H9 (cell line): Measurements from ENCODE around the gene ITIH4. TPM values are rescaled to one million over a fixed set of nuclear protein-coding genes. Genes with fewer than 3 reads are reported as not detected.
A peak's percentile ranks its signal among the peaks of the same experiment; 100 is the strongest.

Experiments used
- DNase-seq: peaks from one replicate; pipeline ENCODE4 v3.0.0-alpha.2; 2017
- H2AFZ ChIP-seq: one replicate; pipeline ENCODE4 v1.6.1; 2013; ENCODE audit warnings: mild to moderate bottlenecking, low read length, control low read depth, moderate library complexity
- H2AK5ac ChIP-seq: 2 replicates; pipeline ENCODE4 v1.6.1; 2013; ENCODE audit warnings: low read length, control low read depth, mixed read lengths; ENCODE audit not compliant: insufficient read length
- H2BK120ac ChIP-seq: one replicate; pipeline ENCODE4 v1.6.1; 2013; ENCODE audit warnings: low read depth, mild to moderate bottlenecking, low read length, control low read depth, inconsistent platforms; ENCODE audit not compliant: poor library complexity, severe bottlenecking
- H2BK12ac ChIP-seq: 2 replicates; pipeline ENCODE4 v1.6.1; 2013; ENCODE audit warnings: low read length, control low read depth, mixed read lengths, low read depth; ENCODE audit not compliant: insufficient read length
- H2BK15ac ChIP-seq: 2 replicates; pipeline ENCODE4 v1.6.1; 2013; ENCODE audit warnings: low read depth, low read length, control low read depth
- H2BK20ac ChIP-seq: one replicate; pipeline ENCODE4 v1.6.1; 2013; ENCODE audit warnings: low read depth, mild to moderate bottlenecking, low read length, control low read depth, inconsistent platforms; ENCODE audit not compliant: poor library complexity, severe bottlenecking
- H2BK5ac ChIP-seq: 2 replicates; pipeline ENCODE4 v1.6.1; 2013; ENCODE audit warnings: low read length, control low read depth, mixed read lengths; ENCODE audit not compliant: insufficient read length
- H3K14ac ChIP-seq: 2 replicates; pipeline ENCODE4 v1.6.1; 2013; ENCODE audit warnings: low read length, control low read depth; ENCODE audit not compliant: insufficient read depth
- H3K18ac ChIP-seq: 2 replicates; pipeline ENCODE4 v1.6.1; 2013; ENCODE audit warnings: low read depth, mild to moderate bottlenecking, mixed read lengths, low read length, control low read depth; ENCODE audit not compliant: insufficient read length
- H3K23ac ChIP-seq: 2 replicates; pipeline ENCODE4 v1.6.1; 2013; ENCODE audit warnings: low read length, control low read depth, mixed read lengths, low read depth; ENCODE audit not compliant: insufficient read length
- H3K23me2 ChIP-seq: 2 replicates; pipeline ENCODE4 v1.6.1; 2013; ENCODE audit warnings: low read depth, mild to moderate bottlenecking, mixed read lengths, low read length, control low read depth; ENCODE audit not compliant: insufficient read length, poor library complexity, severe bottlenecking
- H3K27ac ChIP-seq: 2 replicates; pipeline ENCODE4 v1.5.1; 2013; ENCODE audit warnings: low read length, control low read depth, mixed read lengths, low read depth; ENCODE audit not compliant: insufficient read length
- H3K27me3 ChIP-seq: 2 replicates; pipeline ENCODE4 v1.6.1; 2013; ENCODE audit warnings: low read length, control low read depth, inconsistent platforms; ENCODE audit not compliant: insufficient read depth
- H3K4ac ChIP-seq: 2 replicates; pipeline ENCODE4 v1.6.1; 2013; ENCODE audit warnings: low read depth, mild to moderate bottlenecking, control low read depth, inconsistent platforms, low read length, moderate library complexity
- H3K4me1 ChIP-seq: 2 replicates; pipeline ENCODE4 v1.6.1; 2013; ENCODE audit warnings: low read length, control low read depth, inconsistent platforms; ENCODE audit not compliant: insufficient read depth
- H3K4me2 ChIP-seq: 2 replicates; pipeline ENCODE4 v1.6.1; 2013; ENCODE audit warnings: low read length, control low read depth, mixed read lengths; ENCODE audit not compliant: insufficient read length, insufficient read depth
- H3K56ac ChIP-seq: 2 replicates; pipeline ENCODE4 v1.6.1; 2013; ENCODE audit warnings: low read depth, mild to moderate bottlenecking, mixed read lengths, low read length, control low read depth; ENCODE audit not compliant: insufficient read length
- H3K79me1 ChIP-seq: 2 replicates; pipeline ENCODE4 v1.6.1; 2013; ENCODE audit warnings: low read depth, mild to moderate bottlenecking, moderate library complexity, low read length, control low read depth, inconsistent platforms; ENCODE audit not compliant: insufficient read depth, poor library complexity, severe bottlenecking
- H3K79me2 ChIP-seq: 2 replicates; pipeline ENCODE4 v1.6.1; 2013; ENCODE audit warnings: low read length, control low read depth, inconsistent platforms; ENCODE audit not compliant: insufficient read depth
- H3K9ac ChIP-seq: 2 replicates; pipeline ENCODE4 v1.6.1; 2013; ENCODE audit warnings: low read length, control low read depth, mixed read lengths; ENCODE audit not compliant: insufficient read length; ENCODE audit errors: extremely low read depth
- H3K9me3 ChIP-seq: one replicate; pipeline ENCODE4 v1.6.1; 2013; ENCODE audit warnings: low read depth, low read length, inconsistent platforms; ENCODE audit not compliant: control insufficient read depth
- H3T11ph ChIP-seq: one replicate; pipeline ENCODE4 v1.6.1; 2013; ENCODE audit warnings: mild to moderate bottlenecking, low read length, control low read depth, inconsistent platforms
- H4K20me1 ChIP-seq: one replicate; pipeline ENCODE4 v1.6.1; 2013; ENCODE audit not compliant: control insufficient read depth, insufficient read length, insufficient read depth
- H4K5ac ChIP-seq: 2 replicates; pipeline ENCODE4 v1.6.1; 2013; ENCODE audit warnings: low read depth, mild to moderate bottlenecking, mixed read lengths, low read length, control low read depth; ENCODE audit not compliant: insufficient read length
- H4K8ac ChIP-seq: replicated peaks from 2 replicates; pipeline ENCODE4 v1.6.1; 2013; ENCODE audit warnings: low read length, control low read depth, mixed read lengths, low read depth; ENCODE audit not compliant: insufficient read length
- H4K91ac ChIP-seq: 2 replicates; pipeline ENCODE4 v1.6.1; 2013; ENCODE audit warnings: low read depth, mild to moderate bottlenecking, moderate library complexity, mixed read lengths, low read length, control low read depth; ENCODE audit not compliant: insufficient read length
- H3K27ac Mint-ChIP-seq, 3 experiments: 2 replicates in 2 of 3; 3 replicates in 1 of 3; pipeline ENCODE4 v1.8.0; 2020 to 2021; ENCODE audit warnings: mixed read lengths in 3 of 3, mild to moderate bottlenecking in 1 of 3, moderate library complexity in 1 of 3
- H3K27me3 Mint-ChIP-seq: 2 replicates; pipeline ENCODE4 v1.8.0; 2021; ENCODE audit warnings: low read depth, mild to moderate bottlenecking, moderate library complexity, mixed read lengths
- H3K36me3 Mint-ChIP-seq, 3 experiments: 2 replicates in 2 of 3; 3 replicates in 1 of 3; pipeline ENCODE4 v1.8.0; 2020 to 2021; ENCODE audit warnings: low read depth in 3 of 3, mixed read lengths in 3 of 3; ENCODE audit not compliant: insufficient read depth in 1 of 3
- H3K4me1 Mint-ChIP-seq, 2 experiments: 2 replicates each; pipeline ENCODE4 v1.8.0; 2020; ENCODE audit warnings: mixed read lengths in 2 of 2
- H3K4me3 Mint-ChIP-seq, 2 experiments: 2 replicates in 1 of 2; 3 replicates in 1 of 2; pipeline ENCODE4 v1.8.0; 2020 to 2021; ENCODE audit warnings: mild to moderate bottlenecking in 2 of 2, mixed read lengths in 2 of 2, moderate library complexity in 1 of 2
- H3K9me3 Mint-ChIP-seq, 2 experiments: 2 replicates in 1 of 2; 3 replicates in 1 of 2; pipeline ENCODE4 v1.8.0; 2020; ENCODE audit warnings: mild to moderate bottlenecking in 2 of 2, mixed read lengths in 2 of 2, moderate library complexity in 1 of 2
- CTCF ChIP-seq: fragments of 200-600 bp; sonication (generic); conservative IDR thresholded peaks from 3 replicates; pipeline ENCODE4 v1.8.0; 2021; ENCODE audit warnings: antibody characterized with exemption, mild to moderate bottlenecking
- WGBS: extraction: QIAGEN DNeasy Blood & Tissue Kit; methylation state at CpG from one replicate; pipeline ENCODE4 v1.1.7; 2013; ENCODE audit warnings: missing lambda C conversion rate, low lambda C conversion rate, mixed read lengths; ENCODE audit not compliant: insufficient read length; ENCODE audit errors: extremely low coverage; 5-methylcytosine and 5-hydroxymethylcytosine counted together
- total RNA-seq: library from RNA; stranded (reverse); gene quantifications from 2 replicates; pipeline ENCODE4 v1.2.1, GENCODE V29; 2021

ITIH4 gene
- total RNA-seq, 1 experiment from 2014 or later = 3.0 TPM

- Histone ChIP-seq H3K9me3 (no peaks in the 10 kb centered on the region), H3K9ac (no peak overlapping the region), H3K4ac (no peak overlapping the region), H2BK20ac (no peak overlapping the region), H3K4me2 (peak overlapping the region; percentile 71), H4K91ac (no peak overlapping the region), H2AFZ (no peak overlapping the region), H2BK5ac (no peak overlapping the region), H2BK120ac (no peak overlapping the region), H4K5ac (peak overlapping the region; percentile 58), H3K27ac (no peak overlapping the region), H2BK15ac (no peak overlapping the region), H3K18ac (no peak overlapping the region), H3T11ph (no peak overlapping the region), H3K14ac (no peak overlapping the region), H3K23me2 (peaks cover 6% of the 10 kb centered on the region), H2BK12ac (no peak overlapping the region), H3K23ac (no peak overlapping the region), H4K20me1 (no peaks in the 10 kb centered on the region), H3K56ac (no peak overlapping the region), H2AK5ac (no peak overlapping the region), H3K27me3 (no peaks in the 10 kb centered on the region), H4K8ac (no peak overlapping the region), H3K79me2 (no peaks in the 10 kb centered on the region; the same call in 1 of the 2 replicates), H3K4me1 (no peaks in the 10 kb centered on the region), H3K79me1 (no peaks in the 10 kb centered on the region)
- peak overlapping the region; percentile 82 to 92 for H3K4me3 Mint-ChIP-seq
- H3K36me3 Mint-ChIP-seq = peaks cover 0 to 18% (median 11%) of the 10 kb centered on the region in 3 experiments; a peak in 6 of 7 replicates
- H3K9me3 Mint-ChIP-seq = no peaks in the 10 kb centered on the region
- peaks cover 9 to 16% of the 10 kb centered on the region in 2 experiments for H3K4me1 Mint-ChIP-seq
- TF ChIP-seq CTCF = no peak
- no peak for DNase-seq
- H3K27ac Mint-ChIP-seq = no peak overlapping the region
- peaks cover 9% of the 10 kb centered on the region; the same call in 1 of the 2 replicates for H3K27me3 Mint-ChIP-seq
- WGBS = no CpG with 5 or more reads among the region's 10 CpGs
Observed at GRCh38 chr3:52771702-52772101, 58.8 kb downstream of the ITIH4 start.
